HepG2 (cell line): ENCODE data around the gene CISD3. TPM values are rescaled to one million over a fixed set of nuclear protein-coding genes. Genes with fewer than 3 reads are reported as not detected.

Experiments
- HOXA7 ChIP-seq: sonication (generic); formaldehyde crosslinking; IDR thresholded peaks from 2 replicates; pipeline ENCODE4 v1.8.1; 2022; ENCODE audit warnings: mild to moderate bottlenecking, missing genetic modification reagents, moderate library complexity
- MTA3 ChIP-seq: sonication (generic); formaldehyde crosslinking; IDR thresholded peaks from 2 replicates; pipeline ENCODE4 v1.4.0; 2020; ENCODE audit warnings: missing genetic modification reagents
- NCOA2 ChIP-seq: sonication (generic); formaldehyde crosslinking; IDR thresholded peaks from 2 replicates; pipeline ENCODE4 v1.8.0; 2022; ENCODE audit warnings: inconsistent platforms
- POLR2G ChIP-seq: fragments of 200-400 bp; formaldehyde crosslinking; IDR thresholded peaks from 2 replicates; pipeline ENCODE4 v1.6.1; 2018; ENCODE audit warnings: mild to moderate bottlenecking, low read depth, low read length, moderate library complexity
- PRPF4 ChIP-seq: fragments of 200-400 bp; formaldehyde crosslinking; IDR thresholded peaks from 2 replicates; pipeline ENCODE4 v1.6.1; 2016; ENCODE audit warnings: low read length, low read depth; ENCODE audit not compliant: poor library complexity, severe bottlenecking
- RBM22 ChIP-seq: fragments of 200-400 bp; formaldehyde crosslinking; optimal IDR thresholded peaks from 2 replicates; pipeline ENCODE3; 2017; ENCODE audit warnings: mild to moderate bottlenecking, low read length, moderate library complexity
- SCMH1 ChIP-seq: sonication (generic); formaldehyde crosslinking; IDR thresholded peaks from 2 replicates; pipeline ENCODE4 v1.9.0; 2021; ENCODE audit warnings: missing genetic modification reagents, mild to moderate bottlenecking, borderline replicate concordance
- TEAD3 ChIP-seq: optimal IDR thresholded peaks from 2 replicates; pipeline ENCODE3; 2016; ENCODE audit warnings: borderline replicate concordance
- THAP11 ChIP-seq: IDR thresholded peaks from 2 replicates; pipeline ENCODE4 v1.6.1; 2016; ENCODE audit warnings: missing biosample characterization, missing genetic modification reagents
- U2AF2 ChIP-seq: fragments of 200-400 bp; formaldehyde crosslinking; IDR thresholded peaks from 2 replicates; pipeline ENCODE4 v1.6.1; 2017; ENCODE audit warnings: low read depth, mild to moderate bottlenecking, low read length
- ZBTB7B ChIP-seq: sonication (generic); formaldehyde crosslinking; IDR thresholded peaks from 2 replicates; pipeline ENCODE4 v1.4.0; 2020; ENCODE audit warnings: missing genetic modification reagents
- ZNF598 ChIP-seq: sonication (generic); formaldehyde crosslinking; IDR thresholded peaks from 2 replicates; pipeline ENCODE4 v1.5.1; 2020; ENCODE audit warnings: mild to moderate bottlenecking, missing genetic modification reagents, borderline replicate concordance
- ZNF782 ChIP-seq: sonication (generic); formaldehyde crosslinking; IDR thresholded peaks from 2 replicates; pipeline ENCODE4 v1.4.0; 2020; ENCODE audit warnings: missing genetic modification reagents, mild to moderate bottlenecking, borderline replicate concordance
- polyA plus RNA-seq, 8 experiments: library from polyadenylated mRNA; depleted of rRNA in 3 of 8; stranded (reverse) in 7 of 8; unstranded in 1 of 8; fragments of >200 nt; fragmentation: Illumina TruSeq in 4 of 8; extraction: Trizol in 4 of 8; gene quantifications; 2 replicates each; pipeline versions ENCODE4 v1.2.1 to v1.2.3, GENCODE V29; 2011 to 2016; ENCODE audit warnings: low read depth in 4 of 8, missing spikeins in 1 of 8, mixed read lengths in 1 of 8; ENCODE audit not compliant: insufficient read depth in 1 of 8
- total RNA-seq, 5 experiments: library from RNA; depleted of rRNA; stranded (reverse); fragments of >200 nt; fragmentation: Illumina TruSeq; extraction: Trizol; gene quantifications; 2 replicates each; pipeline ENCODE4 v1.2.3, GENCODE V29; 2016; ENCODE audit warnings: low read depth in 1 of 5
- TF ChIP-seq, protein P1 (sequence below), 2 experiments: sonication (generic) in 1 of 2; formaldehyde crosslinking in 1 of 2; IDR thresholded peaks; 2 replicates each; pipeline versions ENCODE4 v1.6.1 to v1.9.0; 2014 to 2022; ENCODE audit warnings: antibody characterized with exemption in 1 of 2, borderline replicate concordance in 1 of 2, inconsistent platforms in 1 of 2, low read depth in 1 of 2, missing genetic modification reagents in 1 of 2
- TF ChIP-seq, protein P2 (sequence below): IDR thresholded peaks from 2 replicates; pipeline ENCODE4 v1.6.1; 2016; ENCODE audit warnings: missing genetic modification reagents, missing compliant biosample characterization
- TF ChIP-seq, protein P3 (sequence below): IDR thresholded peaks from 2 replicates; pipeline ENCODE4 v1.6.1; 2016; ENCODE audit warnings: low read depth, missing genetic modification reagents, missing compliant biosample characterization
- TF ChIP-seq, protein P4 (sequence below): sonication (generic); formaldehyde crosslinking; IDR thresholded peaks from 2 replicates; pipeline ENCODE4 v1.4.0; 2020; ENCODE audit warnings: mild to moderate bottlenecking, missing genetic modification reagents

The CISD3 gene
- total and polyA plus RNA-seq, 2 of the 13 experiments (the other 11 are each of a cell fraction or from before 2014, with no cell fraction given): 30.0 to 34.1 TPM

DNA sequence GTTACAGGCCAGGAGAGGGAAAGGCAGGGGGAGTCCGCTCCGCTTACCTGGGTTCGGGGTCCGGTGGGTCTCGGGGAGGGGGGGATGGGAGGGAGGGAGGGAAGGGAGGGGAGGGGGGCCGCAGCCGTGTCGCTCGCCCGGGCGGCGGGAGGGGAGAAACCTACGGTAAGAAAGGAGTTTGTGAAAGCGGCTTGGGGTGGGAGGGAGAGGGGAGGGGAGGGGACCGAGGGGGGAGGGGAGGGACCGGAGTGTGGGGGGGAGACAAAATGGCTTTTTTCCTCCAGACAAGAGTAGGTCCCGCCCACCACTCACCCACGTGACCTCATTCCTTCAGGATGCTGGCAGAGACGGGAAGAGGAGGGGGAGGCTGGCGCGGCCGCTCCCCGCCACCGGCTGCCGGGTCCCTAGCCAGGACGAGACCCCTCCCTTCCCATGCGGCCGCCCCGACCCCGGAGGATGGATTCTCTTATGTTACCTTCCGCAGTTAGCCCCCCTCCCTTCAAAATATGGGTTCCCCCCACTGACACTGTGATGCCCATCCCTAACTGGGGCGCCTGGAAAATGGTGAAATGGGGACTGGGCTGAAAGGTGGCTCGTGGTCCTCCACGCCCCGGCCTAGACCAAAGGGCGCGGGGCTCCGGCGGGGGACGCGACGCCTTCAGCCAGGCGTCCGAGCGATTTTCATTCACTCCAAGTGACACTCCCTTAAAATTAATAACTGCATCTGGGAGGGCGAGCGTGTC, 18.2 kb downstream of the CISD3 start, which contains the start of gene PCGF2 (continued):
- TF ChIP-seq, protein P1, sequence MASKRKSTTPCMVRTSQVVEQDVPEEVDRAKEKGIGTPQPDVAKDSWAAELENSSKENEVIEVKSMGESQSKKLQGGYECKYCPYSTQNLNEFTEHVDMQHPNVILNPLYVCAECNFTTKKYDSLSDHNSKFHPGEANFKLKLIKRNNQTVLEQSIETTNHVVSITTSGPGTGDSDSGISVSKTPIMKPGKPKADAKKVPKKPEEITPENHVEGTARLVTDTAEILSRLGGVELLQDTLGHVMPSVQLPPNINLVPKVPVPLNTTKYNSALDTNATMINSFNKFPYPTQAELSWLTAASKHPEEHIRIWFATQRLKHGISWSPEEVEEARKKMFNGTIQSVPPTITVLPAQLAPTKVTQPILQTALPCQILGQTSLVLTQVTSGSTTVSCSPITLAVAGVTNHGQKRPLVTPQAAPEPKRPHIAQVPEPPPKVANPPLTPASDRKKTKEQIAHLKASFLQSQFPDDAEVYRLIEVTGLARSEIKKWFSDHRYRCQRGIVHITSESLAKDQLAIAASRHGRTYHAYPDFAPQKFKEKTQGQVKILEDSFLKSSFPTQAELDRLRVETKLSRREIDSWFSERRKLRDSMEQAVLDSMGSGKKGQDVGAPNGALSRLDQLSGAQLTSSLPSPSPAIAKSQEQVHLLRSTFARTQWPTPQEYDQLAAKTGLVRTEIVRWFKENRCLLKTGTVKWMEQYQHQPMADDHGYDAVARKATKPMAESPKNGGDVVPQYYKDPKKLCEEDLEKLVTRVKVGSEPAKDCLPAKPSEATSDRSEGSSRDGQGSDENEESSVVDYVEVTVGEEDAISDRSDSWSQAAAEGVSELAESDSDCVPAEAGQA (IDR thresholded peaks at IDR 0.05; ENCODE audit: low read depth): no peak
- TF ChIP-seq, protein P1 (CRISPR knock-in tag; IDR thresholded peaks at IDR 0.05; ENCODE audit: borderline replicate concordance): no peak
- TF ChIP-seq ZBTB7B (no peak), SCMH1 (CRISPR knock-in tag) (no peak), MTA3 (CRISPR knock-in tag) (no peak), TEAD3 (CRISPR knock-in tag) (peak; percentile 68), RBM22 (peak; percentile 44), THAP11 (no peak), NCOA2 (CRISPR knock-in tag) (no peak), U2AF2 (no peak), ZNF782 (CRISPR knock-in tag) (no peak), HOXA7 (CRISPR knock-in tag) (no peak), ZNF598 (CRISPR knock-in tag) (no peak), POLR2G (peak; percentile 27; the same call in 1 of the 2 replicates), PRPF4 (no peak)
- TF ChIP-seq, protein P2, sequence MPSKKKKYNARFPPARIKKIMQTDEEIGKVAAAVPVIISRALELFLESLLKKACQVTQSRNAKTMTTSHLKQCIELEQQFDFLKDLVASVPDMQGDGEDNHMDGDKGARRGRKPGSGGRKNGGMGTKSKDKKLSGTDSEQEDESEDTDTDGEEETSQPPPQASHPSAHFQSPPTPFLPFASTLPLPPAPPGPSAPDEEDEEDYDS (CRISPR knock-in tag): no peak
- TF ChIP-seq, protein P3, sequence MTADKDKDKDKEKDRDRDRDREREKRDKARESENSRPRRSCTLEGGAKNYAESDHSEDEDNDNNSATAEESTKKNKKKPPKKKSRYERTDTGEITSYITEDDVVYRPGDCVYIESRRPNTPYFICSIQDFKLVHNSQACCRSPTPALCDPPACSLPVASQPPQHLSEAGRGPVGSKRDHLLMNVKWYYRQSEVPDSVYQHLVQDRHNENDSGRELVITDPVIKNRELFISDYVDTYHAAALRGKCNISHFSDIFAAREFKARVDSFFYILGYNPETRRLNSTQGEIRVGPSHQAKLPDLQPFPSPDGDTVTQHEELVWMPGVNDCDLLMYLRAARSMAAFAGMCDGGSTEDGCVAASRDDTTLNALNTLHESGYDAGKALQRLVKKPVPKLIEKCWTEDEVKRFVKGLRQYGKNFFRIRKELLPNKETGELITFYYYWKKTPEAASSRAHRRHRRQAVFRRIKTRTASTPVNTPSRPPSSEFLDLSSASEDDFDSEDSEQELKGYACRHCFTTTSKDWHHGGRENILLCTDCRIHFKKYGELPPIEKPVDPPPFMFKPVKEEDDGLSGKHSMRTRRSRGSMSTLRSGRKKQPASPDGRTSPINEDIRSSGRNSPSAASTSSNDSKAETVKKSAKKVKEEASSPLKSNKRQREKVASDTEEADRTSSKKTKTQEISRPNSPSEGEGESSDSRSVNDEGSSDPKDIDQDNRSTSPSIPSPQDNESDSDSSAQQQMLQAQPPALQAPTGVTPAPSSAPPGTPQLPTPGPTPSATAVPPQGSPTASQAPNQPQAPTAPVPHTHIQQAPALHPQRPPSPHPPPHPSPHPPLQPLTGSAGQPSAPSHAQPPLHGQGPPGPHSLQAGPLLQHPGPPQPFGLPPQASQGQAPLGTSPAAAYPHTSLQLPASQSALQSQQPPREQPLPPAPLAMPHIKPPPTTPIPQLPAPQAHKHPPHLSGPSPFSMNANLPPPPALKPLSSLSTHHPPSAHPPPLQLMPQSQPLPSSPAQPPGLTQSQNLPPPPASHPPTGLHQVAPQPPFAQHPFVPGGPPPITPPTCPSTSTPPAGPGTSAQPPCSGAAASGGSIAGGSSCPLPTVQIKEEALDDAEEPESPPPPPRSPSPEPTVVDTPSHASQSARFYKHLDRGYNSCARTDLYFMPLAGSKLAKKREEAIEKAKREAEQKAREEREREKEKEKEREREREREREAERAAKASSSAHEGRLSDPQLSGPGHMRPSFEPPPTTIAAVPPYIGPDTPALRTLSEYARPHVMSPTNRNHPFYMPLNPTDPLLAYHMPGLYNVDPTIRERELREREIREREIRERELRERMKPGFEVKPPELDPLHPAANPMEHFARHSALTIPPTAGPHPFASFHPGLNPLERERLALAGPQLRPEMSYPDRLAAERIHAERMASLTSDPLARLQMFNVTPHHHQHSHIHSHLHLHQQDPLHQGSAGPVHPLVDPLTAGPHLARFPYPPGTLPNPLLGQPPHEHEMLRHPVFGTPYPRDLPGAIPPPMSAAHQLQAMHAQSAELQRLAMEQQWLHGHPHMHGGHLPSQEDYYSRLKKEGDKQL: no peak
- TF ChIP-seq, protein P4, sequence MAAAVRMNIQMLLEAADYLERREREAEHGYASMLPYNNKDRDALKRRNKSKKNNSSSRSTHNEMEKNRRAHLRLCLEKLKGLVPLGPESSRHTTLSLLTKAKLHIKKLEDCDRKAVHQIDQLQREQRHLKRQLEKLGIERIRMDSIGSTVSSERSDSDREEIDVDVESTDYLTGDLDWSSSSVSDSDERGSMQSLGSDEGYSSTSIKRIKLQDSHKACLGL: no peak
